ENCODE measurements around the gene IFIT5. TPM values are rescaled to one million over a fixed set of nuclear protein-coding genes. Genes with fewer than 3 reads are reported as not detected.

The IFIT5 gene, protein sequence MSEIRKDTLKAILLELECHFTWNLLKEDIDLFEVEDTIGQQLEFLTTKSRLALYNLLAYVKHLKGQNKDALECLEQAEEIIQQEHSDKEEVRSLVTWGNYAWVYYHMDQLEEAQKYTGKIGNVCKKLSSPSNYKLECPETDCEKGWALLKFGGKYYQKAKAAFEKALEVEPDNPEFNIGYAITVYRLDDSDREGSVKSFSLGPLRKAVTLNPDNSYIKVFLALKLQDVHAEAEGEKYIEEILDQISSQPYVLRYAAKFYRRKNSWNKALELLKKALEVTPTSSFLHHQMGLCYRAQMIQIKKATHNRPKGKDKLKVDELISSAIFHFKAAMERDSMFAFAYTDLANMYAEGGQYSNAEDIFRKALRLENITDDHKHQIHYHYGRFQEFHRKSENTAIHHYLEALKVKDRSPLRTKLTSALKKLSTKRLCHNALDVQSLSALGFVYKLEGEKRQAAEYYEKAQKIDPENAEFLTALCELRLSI
- total RNA-seq, result 10 to 100 TPM; 12.2 to 16.7 (median 16.3) TPM
- polyA plus RNA-seq, result 9.2 TPM
- long read RNA-seq, donor 1, full-length matches to known transcripts, result 60 of 65 reads
- long read RNA-seq, donor 1, partial matches to known transcripts, result 0 of 65 reads
- long read RNA-seq, donor 1, other reads (novel, unspliced or antisense), result 5 of 65 reads
- long read RNA-seq, donor 2, full-length matches to known transcripts, result 20 of 21 reads
- long read RNA-seq, donor 2, partial matches to known transcripts, result 0 of 21 reads
- long read RNA-seq, donor 2, other reads (novel, unspliced or antisense), result 1 of 21 reads
- long read RNA-seq, donor 3, full-length matches to known transcripts, result 119 of 128 reads
- long read RNA-seq, donor 3, partial matches to known transcripts, result 0 of 128 reads
- long read RNA-seq, donor 3, other reads (novel, unspliced or antisense), result 9 of 128 reads
- long read RNA-seq, donor 4, full-length matches to known transcripts, result 22 of 23 reads
- long read RNA-seq, donor 4, partial matches to known transcripts, result 0 of 23 reads
- long read RNA-seq, donor 4, other reads (novel, unspliced or antisense), result 1 of 23 reads

DNA sequence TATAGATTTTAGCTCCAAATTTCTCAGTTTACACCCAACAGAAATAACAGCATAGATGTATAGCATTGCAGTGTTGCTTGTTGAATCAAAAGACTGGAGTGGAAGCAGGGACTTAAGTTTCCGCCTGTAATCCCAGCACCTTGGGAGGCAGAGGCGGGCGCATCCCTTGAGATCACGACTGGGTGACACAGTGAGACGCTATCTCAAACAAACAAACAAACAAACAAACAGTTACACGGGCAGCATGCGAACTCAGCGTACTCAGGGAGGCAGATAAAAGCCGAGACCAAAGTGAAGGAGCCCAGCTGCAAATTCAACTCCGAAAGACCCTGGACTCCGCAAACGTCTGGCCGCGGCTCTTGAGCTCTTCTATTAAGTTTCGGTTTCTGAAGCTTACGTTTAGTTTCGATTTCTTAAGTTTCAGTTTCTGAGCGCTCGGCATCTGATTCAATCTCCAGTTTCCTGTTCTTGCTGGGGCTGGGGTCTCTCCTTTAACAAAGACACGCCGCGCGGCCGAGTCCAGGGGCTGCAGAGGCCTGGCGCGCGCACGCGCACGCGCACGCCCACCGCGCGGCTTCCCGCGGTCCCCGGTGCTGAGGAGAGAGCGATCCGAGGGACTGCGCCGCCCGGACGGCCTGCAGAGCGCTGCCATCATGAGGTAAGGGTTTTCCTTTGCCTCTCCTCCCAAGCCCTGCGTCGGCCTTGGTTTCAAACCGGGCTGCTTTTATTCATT lies at the start of gene IFIT5:
IFIT5 (plus strand) TSS at position 423 of the 733 bp plus-strand sequence; CDS start at position 654, 231 bp downstream.
- under 1% methylated on average over 48 of the region's 48 CpGs for WGBS
- intact Hi-C loops (cut with DNase I), result no loop called here

GRCh38 chr10:89367529-89367928 lies 46.8 kb upstream of the IFIT5 start:
- no peak overlapping the region for H3K4me3 ChIP-seq (ENCODE audit: low read length)
- DNase-seq (no peak), ATAC-seq (peak in 1 of 2 donors; percentile 50)
- 52% methylated on average over 4 of the region's 4 CpGs for WGBS
- peaks cover 14% of the 10 kb centered on the region for H3K4me1 ChIP-seq (ENCODE audit: control insufficient read depth, insufficient read depth, low read length)
- peak overlapping the region; percentile 23 for H3K27ac ChIP-seq (ENCODE audit: low read length)
- no peaks in the 10 kb centered on the region for H3K27me3 ChIP-seq (ENCODE audit: control insufficient read depth, insufficient read depth)
- intact Hi-C loops (cut with DNase I), result no loop called here
- H3K9me3 ChIP-seq (ENCODE audit: control insufficient read depth, low read length), result no peaks in the 10 kb centered on the region

More for the DNA sequence above, at the start of gene IFIT5:
- DNase-seq (peak; percentile 76 to 92 (median 90)), ATAC-seq (peak; percentile 94 to 96)
- H3K4me3 ChIP-seq (ENCODE audit: low read length), result peak within 1 kb of the TSS; percentile 75
- H3K27me3 ChIP-seq (ENCODE audit: control insufficient read depth, insufficient read depth), result no peaks in the 10 kb centered on the region
- peaks cover 2% of the 10 kb centered on the region for H3K4me1 ChIP-seq (ENCODE audit: control insufficient read depth, insufficient read depth, low read length)
- peak within 1 kb of the TSS; percentile 92 for H3K27ac ChIP-seq (ENCODE audit: low read length)
- no peaks in the 10 kb centered on the region for H3K9me3 ChIP-seq (ENCODE audit: control insufficient read depth, low read length)

- Histone ChIP-seq H3K4me3 (ENCODE audit: low read length) (no peak overlapping the region), H3K27me3 (ENCODE audit: control insufficient read depth, insufficient read depth) (no peaks in the 10 kb centered on the region), H3K9me3 (ENCODE audit: control insufficient read depth, low read length) (no peaks in the 10 kb centered on the region), H3K4me1 (ENCODE audit: control insufficient read depth, insufficient read depth, low read length) (peaks cover 12% of the 10 kb centered on the region), H3K27ac (ENCODE audit: low read length) (peak overlapping the region; percentile 23)
- no peak for DNase-seq
- 73% methylated on average over 1 of the region's 1 CpG for WGBS
- intact Hi-C loops (cut with DNase I), result no loop called here
- ATAC-seq, result no peak
Measured at GRCh38 chr10:89368129-89368528, 46.2 kb upstream of the IFIT5 start.

GRCh38 chr10:89369156-89370105 lies 44.9 kb upstream of the IFIT5 start:
- WGBS, result 49% methylated on average over 5 of the region's 5 CpGs
- intact Hi-C loops (cut with DNase I), result loop anchor here in 2 of 4 donors (5.0 to 10.0 kb wide), 2 partner anchors 112 to 115 kb away; partner anchors contain the start of gene LIPA (in 1 of the 2)
- peak; percentile 38 to 55 for ATAC-seq

DNA sequence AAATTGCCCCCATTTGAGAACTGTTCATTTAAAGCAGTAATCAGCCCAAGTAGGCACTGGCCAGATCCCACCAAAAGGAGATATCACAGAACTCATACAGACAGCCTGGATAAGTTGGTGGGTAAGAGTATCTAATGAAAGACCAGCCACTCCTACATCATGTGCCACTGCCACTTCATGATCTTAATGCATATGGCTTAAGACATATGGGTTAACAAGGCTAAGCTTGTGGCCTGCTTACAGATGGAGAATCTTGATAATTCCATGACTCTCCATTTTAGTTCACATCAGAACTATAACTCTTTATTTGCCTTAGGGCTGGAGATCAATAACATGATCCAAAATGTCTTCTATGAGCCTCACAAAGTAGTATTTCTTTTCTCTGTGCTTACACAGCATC lies 43.3 kb upstream of the IFIT5 start:
- no peak overlapping the region for H3K27ac ChIP-seq (ENCODE audit: low read length)
- H3K4me3 ChIP-seq (ENCODE audit: low read length), result no peak overlapping the region
- DNase-seq, result no peak
- ATAC-seq, result no peak
- no peaks in the 10 kb centered on the region for H3K27me3 ChIP-seq (ENCODE audit: control insufficient read depth, insufficient read depth)
- no peaks in the 10 kb centered on the region for H3K9me3 ChIP-seq (ENCODE audit: control insufficient read depth, low read length)
- peaks cover 16% of the 10 kb centered on the region for H3K4me1 ChIP-seq (ENCODE audit: control insufficient read depth, insufficient read depth, low read length)
- intact Hi-C loops (cut with DNase I), result loop anchor here in 2 of 4 donors (5.0 to 10.0 kb wide), 2 partner anchors 114 to 116 kb away; partner anchors contain the start of gene LIPA (in 1 of the 2)

More at GRCh38 chr10:89369156-89370105, 44.9 kb upstream of the IFIT5 start:
- Histone ChIP-seq H3K9me3 (ENCODE audit: control insufficient read depth, low read length) (no peaks in the 10 kb centered on the region), H3K4me3 (ENCODE audit: low read length) (no peak overlapping the region), H3K27me3 (ENCODE audit: control insufficient read depth, insufficient read depth) (no peaks in the 10 kb centered on the region), H3K4me1 (ENCODE audit: control insufficient read depth, insufficient read depth, low read length) (peaks cover 10% of the 10 kb centered on the region), H3K27ac (ENCODE audit: low read length) (peak overlapping the region; percentile 6)
- DNase-seq, result no peak

DNA sequence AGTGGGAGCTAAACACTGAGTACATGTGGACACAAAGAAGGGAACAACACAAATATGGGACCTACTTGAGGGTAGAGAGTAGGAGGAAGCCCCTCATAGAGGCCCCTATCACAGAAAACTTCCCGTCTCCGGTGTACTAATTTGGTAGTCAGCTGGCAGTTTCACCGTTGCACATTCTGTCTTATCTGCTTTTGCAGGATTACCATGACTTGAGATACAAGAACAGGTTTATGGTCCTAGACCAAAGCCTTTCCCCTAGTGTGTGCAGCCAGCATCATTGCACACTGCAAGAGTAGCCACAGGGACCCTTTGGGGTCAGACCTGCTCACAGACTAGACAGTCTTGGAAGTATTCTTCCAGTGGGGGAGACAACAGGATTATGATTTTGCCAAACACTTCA lies 42.4 kb upstream of the IFIT5 start:
- H3K4me3 ChIP-seq (ENCODE audit: low read length), result no peak overlapping the region
- no peaks in the 10 kb centered on the region for H3K27me3 ChIP-seq (ENCODE audit: control insufficient read depth, insufficient read depth)
- no peak for DNase-seq
- intact Hi-C loops (cut with DNase I), result loop anchor here in 2 of 4 donors (5.0 to 10.0 kb wide), 2 partner anchors 115 to 117 kb away; partner anchors contain the start of gene LIPA (in 1 of the 2)
- peaks cover 16% of the 10 kb centered on the region for H3K4me1 ChIP-seq (ENCODE audit: control insufficient read depth, insufficient read depth, low read length)
- 61% methylated on average over 3 of the region's 3 CpGs for WGBS
- H3K9me3 ChIP-seq (ENCODE audit: control insufficient read depth, low read length), result no peaks in the 10 kb centered on the region
- no peak for ATAC-seq
- H3K27ac ChIP-seq (ENCODE audit: low read length), result no peak overlapping the region

DNA sequence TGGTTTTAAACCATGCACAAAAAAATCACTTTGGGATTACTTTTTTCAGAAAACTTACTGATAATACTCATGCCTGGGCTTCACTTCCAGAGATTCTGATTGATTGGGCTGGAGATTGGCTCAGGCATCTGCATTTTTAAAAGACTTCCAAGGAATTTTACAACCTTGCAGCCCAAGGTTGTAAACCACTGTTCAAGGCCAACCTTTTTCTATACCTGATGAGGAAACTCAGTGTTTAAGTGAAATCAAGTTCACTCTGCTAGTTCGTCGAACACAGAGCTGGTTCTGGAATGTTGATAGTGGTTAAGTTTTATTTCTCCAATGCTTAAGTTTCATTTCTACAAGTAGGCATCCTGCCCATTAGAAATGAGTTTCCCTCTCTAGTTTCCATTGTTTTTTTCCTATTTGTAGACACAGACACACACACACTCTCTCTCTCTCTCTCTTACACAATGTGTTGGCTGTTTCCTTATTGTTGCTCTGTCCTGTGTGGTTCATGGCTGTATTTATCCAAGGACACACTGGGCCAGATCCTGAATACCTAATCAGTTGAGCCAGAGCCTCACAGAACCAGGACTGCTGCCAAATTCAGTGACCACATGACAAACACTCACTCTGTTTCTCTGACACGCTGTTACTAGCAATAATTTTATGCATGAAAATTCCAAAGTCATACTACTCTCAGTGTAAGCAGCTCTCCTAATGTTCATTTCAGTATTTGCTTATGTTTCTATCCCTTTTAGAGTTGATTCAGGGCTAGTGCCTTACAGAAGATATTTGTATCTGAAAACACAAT lies 40.3 kb upstream of the IFIT5 start:
- Histone ChIP-seq H3K4me3 (ENCODE audit: low read length) (peak overlapping the region; percentile 33), H3K9me3 (ENCODE audit: control insufficient read depth, low read length) (no peaks in the 10 kb centered on the region), H3K27me3 (ENCODE audit: control insufficient read depth, insufficient read depth) (no peaks in the 10 kb centered on the region), H3K4me1 (ENCODE audit: control insufficient read depth, insufficient read depth, low read length) (peaks cover 7% of the 10 kb centered on the region), H3K27ac (ENCODE audit: low read length) (peak overlapping the region; percentile 98)
- 7% methylated on average over 3 of the region's 3 CpGs for WGBS
- DNase-seq (peak; percentile 83 to 90 (median 88)), ATAC-seq (peak; percentile 97 to 98)
- intact Hi-C loops (cut with DNase I), result loop anchor here in 2 of 4 donors (5.0 to 10.0 kb wide), 2 partner anchors 117 to 119 kb away; partner anchors contain the start of gene LIPA (in 1 of the 2)

DNA sequence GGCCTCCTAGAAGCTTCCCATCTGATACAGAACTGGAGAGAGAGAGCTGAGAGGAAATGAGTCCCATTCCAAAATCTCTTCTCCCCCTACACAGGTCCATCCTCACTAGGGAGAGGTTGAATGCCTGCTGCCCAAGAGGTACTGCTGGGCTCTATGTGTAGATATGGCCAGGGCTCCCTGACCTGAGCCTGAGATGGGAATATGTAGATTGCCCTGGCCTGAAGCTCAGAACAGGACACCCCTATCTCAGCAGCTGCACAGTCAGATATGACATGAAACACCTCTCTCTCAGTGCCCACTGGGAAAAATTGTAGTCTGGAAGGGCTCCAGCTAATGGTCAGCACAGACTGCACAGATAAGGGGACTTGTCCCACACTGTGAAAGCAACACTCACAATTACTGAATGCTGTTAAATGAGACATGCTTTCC lies 39.6 kb upstream of the IFIT5 start:
- peak in 1 of 3 donors; percentile 36 for DNase-seq
- intact Hi-C loops (cut with DNase I), result loop anchor here in 2 of 4 donors (5.0 to 10.0 kb wide), 2 partner anchors 117 to 120 kb away; partner anchors contain the start of gene LIPA (in 1 of the 2)
- no peak overlapping the region for H3K4me3 ChIP-seq (ENCODE audit: low read length)
- H3K4me1 ChIP-seq (ENCODE audit: control insufficient read depth, insufficient read depth, low read length), result peaks cover 6% of the 10 kb centered on the region
- no peaks in the 10 kb centered on the region for H3K27me3 ChIP-seq (ENCODE audit: control insufficient read depth, insufficient read depth)
- peak; percentile 69 to 70 for ATAC-seq
- H3K9me3 ChIP-seq (ENCODE audit: control insufficient read depth, low read length), result no peaks in the 10 kb centered on the region
- peak overlapping the region; percentile 98 for H3K27ac ChIP-seq (ENCODE audit: low read length)
